NAMALWA (cell line): ENCODE data around the gene PNKD.

Experiments used
- DNase-seq: peaks from one replicate; pipeline ENCODE4 v3.0.0-alpha.2; 2015; ENCODE audit warnings: low spot score

PNKD gene, protein sequence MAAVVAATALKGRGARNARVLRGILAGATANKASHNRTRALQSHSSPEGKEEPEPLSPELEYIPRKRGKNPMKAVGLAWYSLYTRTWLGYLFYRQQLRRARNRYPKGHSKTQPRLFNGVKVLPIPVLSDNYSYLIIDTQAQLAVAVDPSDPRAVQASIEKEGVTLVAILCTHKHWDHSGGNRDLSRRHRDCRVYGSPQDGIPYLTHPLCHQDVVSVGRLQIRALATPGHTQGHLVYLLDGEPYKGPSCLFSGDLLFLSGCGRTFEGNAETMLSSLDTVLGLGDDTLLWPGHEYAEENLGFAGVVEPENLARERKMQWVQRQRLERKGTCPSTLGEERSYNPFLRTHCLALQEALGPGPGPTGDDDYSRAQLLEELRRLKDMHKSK

DNA sequence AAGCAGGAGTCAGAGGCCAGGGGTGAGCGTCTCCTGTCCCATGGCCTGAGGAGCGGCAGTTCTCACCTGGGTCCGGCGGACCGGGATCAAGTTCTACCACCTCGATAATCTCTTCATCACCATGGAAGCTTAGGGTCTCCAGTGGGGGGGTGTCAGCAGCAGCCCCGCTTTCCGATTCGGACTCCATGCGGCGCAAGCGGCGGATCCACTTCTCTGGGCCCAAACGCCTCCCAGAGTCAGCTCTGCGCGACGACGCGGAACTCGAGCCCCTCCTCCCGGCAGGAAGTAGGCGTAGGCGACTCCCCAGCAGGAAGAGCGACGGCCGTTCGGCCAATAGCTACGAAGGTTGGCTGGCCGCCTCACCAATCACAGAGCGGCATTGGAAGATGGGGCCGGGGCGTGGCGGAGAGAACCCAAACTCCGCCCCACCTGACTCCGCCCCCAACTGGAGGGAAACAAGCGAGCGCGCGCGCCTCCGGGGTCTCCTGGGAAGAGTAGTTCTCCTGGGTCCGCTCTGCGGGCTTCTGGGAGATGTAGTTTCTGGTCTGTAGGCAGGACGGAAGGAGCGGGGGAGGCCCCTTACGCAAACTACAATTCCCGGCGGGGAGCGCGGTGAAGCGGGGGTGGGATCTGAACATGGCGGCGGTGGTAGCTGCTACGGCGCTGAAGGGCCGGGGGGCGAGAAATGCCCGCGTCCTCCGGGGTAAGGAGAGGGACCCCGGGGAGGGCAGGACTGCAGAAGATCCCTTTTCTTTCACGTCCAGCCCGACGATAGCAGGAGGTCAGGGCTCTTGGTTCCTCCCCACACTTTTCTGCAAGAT lies at the start of gene PNKD, which contains the start of gene AAMP:
Gene PNKD (plus strand): TSS at position 620 of the 821 bp plus-strand sequence. CDS start 17 bp downstream, at position 637.
Gene AAMP (minus strand): TSS at position 238 of the 821 bp plus-strand sequence. CDS start 51 bp downstream, at position 187.
- peak; percentile 99 for DNase-seq

DNA sequence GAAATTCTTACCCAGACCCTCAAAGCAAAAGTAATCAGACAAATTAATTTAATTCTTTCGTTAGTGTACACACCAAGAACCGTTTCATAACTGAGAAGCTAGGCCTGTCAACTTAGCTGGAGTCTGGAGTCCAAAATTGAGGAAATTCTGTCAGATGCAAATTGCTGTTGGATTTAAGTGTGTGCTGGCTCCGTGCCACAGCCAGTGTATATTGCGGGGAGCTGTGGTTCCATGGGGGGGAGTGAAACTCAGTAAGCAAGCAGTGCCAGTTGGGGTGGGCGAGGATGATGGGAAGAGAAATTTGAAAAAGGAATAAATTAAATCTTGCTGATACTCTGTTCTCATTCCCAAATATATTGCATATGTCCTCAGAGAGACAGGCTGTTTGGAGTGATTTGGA lies 49.3 kb upstream of the PNKD start:
- DNase-seq, result no peak

DNA sequence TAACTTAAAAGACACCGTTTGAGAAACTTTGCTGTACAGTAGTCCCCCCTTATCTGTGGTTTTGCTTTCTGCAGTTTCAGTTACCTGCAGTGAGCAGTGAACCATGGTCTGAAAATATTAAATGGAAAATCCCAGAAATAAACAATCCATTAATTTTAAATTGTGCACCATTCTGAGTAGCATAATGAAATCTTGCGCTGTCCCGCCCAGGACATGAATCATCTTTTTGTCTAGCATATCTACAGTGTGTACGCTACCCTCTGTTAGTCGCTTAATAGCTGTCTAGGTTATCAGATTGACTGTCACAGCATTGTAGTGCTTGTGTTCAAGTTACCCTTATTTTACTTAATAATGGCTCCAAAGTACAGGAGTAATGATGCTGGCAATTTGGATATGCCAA lies 47.3 kb upstream of the PNKD start:
- DNase-seq, result no peak

DNA sequence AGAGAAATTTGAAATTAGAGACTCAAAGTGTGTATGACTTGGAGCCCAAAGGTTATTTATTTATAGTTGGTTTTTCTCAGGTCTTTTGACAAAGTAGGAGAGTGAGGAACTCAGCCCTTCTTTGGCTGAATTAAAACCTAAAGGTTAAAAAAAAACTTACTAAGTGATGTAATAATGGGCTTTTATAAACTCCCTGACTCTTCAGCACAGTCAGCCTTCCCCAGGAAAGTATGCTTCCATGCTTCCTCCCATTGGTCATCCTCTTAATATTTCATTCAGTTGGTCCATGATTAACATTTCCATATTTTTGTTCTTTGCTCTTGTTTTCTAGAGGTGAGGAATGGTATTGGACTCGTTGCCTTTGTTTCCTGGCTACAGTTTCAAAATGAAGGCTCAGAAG lies 46.1 kb upstream of the PNKD start:
- DNase-seq, result no peak

DNA sequence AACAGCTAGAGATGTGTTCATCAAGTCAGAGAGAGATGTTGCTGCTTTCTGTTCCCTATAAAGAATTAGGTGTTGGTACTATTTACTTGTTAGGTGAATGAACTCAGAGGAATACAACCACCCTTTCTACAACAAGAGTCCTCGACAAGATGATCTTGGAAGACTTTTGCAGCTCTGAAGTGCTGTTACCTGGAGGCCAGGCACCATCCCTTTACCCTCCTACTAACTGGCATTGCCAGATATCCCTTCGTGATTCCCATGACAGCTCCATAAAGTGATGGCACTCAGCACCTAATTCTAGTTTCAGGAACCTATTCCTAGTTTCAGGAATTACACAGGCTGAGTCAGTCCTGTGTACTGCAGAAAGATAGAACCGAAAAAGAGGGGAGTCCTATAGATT lies 43.4 kb upstream of the PNKD start:
- DNase-seq, result no peak

DNA sequence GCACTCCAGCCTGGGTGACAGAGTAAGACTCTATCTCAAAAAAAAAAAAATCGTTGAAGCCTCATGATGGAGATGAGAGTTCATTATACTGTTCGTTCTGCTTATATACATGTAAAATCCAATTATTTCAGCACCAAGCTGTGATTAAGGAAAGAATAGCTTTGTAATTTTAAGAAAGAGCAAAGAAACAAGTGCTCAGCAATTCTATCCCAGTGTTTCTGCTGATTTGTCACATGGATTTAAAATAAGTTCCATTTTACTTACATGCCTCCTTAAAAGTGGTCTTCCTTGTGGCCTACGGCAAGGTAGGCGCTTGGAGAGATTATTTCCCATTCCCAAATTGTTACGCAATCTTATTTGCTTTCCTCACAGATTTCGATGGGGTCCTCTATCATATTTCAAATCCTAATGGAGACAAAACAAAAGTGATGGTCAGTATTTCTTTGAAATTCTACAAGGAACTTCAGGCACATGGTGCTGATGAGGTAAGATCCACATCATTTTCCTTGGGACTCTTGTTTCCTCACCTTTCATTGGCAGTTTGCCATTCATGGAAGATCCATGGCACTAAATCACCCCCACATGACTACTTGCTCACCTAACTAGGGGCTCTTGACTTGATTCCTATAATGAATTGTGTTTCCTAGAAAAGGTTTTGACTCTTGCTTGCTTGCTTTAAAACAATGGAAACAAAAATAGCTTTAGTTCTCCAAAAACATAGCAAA lies 41.8 kb upstream of the PNKD start:
- no peak for DNase-seq

DNA sequence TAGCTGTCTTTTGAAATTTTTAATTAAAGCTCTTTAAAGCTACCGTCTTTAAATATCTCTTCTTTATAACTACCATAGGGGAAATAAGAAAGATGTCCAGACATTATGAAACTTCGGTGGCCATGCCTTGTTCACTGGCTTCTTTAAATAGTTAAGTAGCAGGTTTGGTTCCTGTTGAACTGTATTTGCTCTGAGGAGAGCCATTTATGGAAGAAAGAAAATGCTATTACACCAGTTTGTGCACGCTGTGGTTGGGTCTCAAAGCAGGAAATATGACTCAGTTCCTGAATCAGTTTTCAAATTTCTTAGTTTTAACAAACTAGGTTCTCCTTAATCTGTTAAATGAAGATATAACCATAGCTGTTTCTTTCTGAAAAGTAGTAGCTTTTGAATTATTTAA lies 41.1 kb upstream of the PNKD start:
- DNase-seq, result peak; percentile 49

DNA sequence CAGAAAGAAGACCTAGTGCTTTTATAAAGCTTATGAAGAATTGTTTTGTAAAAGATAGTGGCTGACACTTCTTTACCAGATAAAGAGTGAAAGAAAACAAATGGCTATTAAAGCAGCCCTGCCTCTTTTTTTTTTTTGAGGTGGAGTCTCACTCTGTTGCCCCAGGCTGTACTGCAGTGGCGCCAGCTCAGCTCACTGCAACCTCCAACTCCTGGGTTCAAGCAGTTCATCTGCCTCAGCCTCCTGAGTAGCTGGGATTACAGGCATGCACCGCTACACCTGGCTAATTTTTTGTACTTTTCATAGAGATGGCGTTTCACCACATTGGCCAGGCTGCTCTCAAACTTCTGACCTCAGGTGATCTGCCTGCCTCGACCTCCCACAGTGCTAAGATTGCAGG lies 40.5 kb upstream of the PNKD start:
- no peak for DNase-seq

DNA sequence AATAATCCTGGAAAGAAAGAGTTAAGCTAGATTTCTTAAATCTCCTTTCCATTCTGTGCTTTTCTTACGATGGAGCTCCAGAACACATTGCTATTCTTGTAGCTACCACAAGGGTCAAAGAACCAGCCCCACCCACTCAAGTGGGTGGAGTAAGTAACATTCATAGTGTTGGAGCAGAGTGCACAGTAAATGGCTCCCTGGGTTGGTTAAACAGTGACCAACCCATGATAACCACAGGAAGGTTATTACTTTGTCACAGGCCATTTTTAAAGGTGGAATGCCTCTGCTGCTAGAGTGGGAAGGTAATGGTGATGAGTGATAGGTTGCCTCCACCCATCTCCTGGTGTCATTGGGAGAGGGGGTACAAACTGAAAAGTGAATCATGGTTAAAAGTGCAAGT lies 39.4 kb upstream of the PNKD start:
- DNase-seq, result peak; percentile 67

DNA sequence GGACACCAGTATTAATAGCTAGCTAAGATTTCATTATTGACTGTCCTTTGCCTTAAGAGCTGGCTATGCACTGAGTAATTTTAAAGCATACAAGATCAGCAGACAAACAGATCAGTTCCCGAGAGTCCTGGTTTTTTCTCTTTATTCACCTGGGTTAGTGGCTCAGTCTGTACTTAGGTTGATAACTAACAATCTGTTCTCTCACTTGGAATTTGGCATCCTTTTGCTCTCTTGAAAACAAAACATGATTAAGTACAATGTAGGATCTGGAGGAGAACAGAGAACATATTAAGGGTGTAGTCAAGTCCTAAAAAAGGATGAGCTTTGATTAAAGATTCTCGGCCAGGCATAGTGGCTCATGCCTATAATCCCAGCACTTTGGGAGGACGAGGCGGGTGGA lies 36.8 kb upstream of the PNKD start:
- DNase-seq, result no peak

DNA sequence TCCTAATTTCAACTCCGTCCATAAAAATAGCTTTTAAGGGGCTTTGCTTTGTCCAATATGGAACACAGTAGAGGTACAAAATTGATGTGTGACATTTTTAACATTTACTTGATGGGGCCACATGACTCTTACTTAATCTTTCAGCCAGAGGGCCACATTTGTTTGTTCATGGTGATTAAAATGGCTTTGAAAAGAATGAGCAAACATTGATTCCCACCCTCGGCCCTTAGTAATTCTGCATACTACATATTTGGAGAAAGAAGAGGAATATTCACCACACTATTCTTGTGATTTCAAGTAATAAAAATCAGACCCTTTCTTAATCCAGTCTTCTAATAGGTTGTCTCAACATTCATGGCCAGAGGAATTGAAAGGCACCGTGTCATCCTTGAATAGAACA lies 35.8 kb upstream of the PNKD start:
- DNase-seq, result no peak

DNA sequence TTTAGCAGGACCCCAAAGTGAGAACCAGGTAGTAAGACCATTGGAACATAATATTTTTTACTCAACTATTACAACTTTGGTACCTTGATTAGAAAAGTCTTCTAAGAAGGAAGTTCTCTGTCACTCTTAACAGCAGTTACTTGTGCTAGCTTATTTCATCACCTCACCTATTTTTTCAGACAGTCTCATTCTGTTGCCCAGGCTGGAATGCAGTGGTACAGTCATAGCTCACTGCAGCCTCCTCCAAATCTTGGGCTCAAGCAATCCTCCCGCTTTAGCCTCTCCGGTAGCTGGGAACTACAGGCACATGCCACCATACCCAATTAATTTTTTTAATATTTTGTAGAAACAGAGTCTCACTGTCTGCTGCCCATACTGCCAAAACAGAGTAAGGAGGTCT lies 35.3 kb upstream of the PNKD start:
- no peak for DNase-seq

DNA sequence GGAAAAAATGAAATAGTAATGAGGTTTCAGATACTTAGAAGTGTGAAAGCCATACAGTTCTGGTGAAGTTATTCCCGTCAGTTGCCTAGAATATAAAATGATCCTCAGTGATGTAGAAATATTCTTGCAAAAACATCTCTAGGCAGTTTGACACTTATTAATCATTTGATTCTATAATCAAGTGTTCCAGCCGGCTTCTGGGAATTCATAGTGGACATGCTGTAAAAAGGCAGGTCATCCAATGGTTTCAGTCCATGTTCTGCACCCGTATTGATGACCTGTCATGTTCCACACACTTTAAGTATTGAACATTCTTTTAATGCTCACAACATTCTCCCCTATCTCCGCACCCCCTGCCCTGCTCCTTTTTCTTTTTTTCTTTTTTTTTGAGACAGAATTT lies 33.5 kb upstream of the PNKD start:
- DNase-seq, result no peak

DNA sequence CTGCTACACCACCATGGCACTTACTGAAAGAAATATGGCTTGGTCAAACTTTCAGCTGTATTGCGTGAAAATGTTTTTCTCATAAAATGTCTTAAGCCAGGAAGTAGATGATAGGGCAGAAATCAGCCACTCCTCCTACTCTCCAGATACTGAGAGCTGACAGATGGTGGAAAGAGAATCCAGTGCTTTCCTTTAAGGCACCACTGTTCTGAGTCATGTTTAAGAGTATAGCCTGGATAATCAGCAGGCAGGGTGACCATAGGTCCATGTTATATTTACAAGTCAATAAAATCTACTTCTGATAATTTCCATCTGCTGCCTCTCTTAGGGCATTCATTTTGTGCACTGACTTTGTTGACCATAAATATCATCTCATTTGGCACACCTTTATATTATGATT lies 31.4 kb upstream of the PNKD start:
- DNase-seq, result no peak

DNA sequence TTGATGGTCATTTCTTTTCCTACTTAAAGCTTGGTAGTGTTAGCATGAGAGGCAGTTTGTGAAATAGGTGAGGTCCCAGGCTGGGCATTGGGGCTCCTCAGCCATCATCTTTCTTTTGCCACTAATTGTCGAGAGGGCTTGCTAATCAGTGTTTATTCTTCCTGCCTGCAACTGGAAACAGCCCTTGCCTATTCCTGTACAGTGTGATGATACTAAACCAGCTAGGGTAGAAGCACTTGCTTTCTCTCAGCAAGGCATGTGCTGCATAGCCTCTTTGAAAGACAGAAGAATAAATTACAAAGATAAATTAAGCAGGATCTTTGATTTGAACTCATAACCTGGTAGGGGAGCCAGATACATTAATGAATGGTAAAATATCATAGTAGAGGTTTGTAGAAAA lies 26.1 kb upstream of the PNKD start:
- DNase-seq, result no peak

DNA sequence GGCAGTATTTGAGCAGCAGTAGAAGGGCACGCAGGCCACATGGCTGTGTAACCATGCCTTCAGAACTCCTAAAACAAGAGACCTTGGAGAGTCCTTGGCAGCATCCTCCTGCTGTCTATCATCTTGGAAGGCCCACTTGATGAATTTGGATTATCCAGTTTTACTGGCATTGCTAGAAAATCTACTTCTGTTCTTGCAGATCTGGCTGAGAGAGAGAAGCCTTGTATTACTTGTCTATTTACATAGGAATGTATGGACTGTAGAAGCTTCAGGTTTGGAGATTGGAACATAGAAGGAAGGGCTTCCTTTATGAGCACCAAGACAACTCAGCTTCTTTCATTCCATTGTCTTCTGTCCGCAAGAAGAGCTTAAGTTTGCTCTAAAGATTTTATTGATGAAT lies 25.7 kb upstream of the PNKD start:
- DNase-seq, result no peak

DNA sequence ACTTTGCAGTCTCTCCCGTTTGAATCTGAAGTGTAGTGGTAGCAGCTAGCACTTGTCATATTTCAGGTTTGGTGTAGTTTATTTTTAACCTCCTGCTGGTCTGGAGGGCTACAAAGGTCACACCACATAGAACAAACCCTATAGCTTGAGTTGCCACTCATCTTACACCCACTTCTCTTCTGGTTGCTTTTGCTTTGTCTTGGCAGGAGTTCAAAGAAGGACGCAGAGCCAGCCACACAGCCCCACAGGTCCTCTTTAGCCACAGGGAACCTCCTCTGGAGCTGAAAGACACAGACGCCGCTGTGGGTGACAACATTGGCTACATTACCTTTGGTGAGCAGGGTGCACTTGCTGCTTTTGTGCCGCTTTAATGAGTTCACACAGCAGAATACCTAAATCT lies 25.1 kb upstream of the PNKD start:
- DNase-seq, result no peak

DNA sequence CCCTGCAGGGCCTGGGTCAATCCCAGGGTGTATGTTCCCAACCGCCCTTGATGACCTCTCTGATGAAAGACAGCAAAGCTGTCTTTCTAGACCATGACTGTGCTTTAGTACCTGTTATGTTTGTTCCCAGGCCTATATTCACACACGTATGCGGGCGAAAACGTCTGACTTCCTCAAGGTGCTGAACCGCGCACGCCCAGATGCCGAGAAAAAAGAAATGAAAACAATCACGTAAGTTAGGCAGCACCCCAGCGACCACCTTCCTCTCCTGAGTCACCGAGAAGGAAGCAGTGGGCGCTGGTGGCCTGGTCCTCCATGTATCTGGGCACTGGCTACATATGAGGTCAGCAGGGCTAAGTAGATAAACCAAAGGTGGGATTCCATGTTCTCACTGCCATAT lies 20.6 kb upstream of the PNKD start:
- DNase-seq, result no peak

DNA sequence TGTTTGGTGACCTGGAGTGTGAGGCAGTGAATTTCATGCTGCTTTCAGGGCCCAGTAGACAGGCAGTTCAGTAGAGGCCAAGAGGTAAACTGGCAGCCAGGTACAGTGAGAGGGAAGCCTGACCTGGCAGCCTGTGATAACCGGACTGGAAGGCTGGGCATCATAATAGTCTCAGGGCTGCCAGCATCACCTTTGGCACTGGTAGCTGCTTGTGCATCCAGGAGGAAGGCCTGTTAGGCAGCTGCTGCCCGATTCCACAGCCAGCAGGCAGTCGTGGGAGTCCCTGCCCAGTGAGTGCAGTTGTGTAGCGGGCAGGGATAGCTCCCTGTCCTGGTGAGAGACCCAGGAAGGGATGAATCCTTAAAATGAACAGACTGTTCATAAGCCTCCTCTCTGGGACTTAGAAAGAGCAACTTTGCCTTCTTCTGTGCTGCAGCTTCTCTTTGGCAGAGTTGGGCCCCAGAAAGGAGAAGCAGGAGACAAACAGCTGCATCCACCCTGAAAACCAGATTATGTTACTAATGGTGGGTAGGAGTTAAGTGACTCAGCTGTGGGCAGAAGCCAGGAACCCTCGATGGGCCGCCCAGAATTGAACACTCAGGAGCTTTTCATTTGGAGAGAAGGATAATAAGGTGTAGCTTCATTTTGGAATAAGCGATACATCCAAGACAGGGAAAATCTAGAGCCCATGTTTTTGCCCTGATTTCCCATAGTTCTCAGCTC lies 17.6 kb upstream of the PNKD start:
- DNase-seq, result no peak

DNA sequence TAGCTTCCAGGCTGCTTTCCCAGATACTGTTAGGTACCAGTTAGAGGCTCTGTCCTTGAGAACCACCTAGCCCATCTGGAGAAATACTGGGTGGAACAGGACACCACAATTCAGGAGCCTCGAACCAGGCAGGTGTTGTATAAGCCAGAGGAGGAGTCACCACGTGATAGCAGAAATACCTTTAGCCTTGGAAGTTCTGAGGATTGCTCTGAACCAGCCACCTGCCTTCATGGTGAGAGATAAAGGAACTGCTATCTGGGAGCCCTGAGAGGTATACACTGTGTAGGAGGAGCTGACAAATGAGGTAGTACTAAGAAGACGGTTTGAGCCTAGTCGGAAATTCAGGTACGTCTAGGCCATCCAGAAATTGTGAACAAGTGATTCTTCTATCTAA lies 17.1 kb upstream of the PNKD start:
- no peak for DNase-seq

DNA sequence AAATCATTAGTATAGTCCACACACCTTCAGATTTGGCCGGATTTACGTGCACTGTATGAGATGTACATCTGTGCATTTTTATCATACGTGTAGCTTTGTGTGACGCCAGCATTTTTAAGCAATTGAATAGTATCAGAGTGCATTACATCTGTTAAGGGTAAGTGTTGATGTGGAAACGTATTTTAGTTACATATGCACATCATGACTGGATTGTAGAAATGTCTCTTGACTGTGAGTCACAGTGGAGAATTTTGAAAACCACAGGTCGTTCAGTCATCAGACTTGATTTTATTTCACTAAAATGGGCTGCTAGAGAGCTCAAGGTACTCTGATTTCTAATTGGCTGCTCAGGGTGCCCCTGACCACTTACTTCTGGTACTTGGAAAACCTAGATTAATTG lies 14.9 kb upstream of the PNKD start:
- DNase-seq, result no peak
